NCI-H1436 treated with DMSO at 0.1 percent for 48 hours (cell line): ENCODE measurements around the gene UBE3A.
"Not testable (repeated sequence)": the region's sequence is repeated elsewhere in the genome, so short reads cannot be mapped to it uniquely, and the experiment has no call there.

Experiments used
- DNase-seq: peaks from one replicate; lab custom pipeline; 2025; lab: John Stamatoyannopoulos, UW

UBE3A gene

DNA sequence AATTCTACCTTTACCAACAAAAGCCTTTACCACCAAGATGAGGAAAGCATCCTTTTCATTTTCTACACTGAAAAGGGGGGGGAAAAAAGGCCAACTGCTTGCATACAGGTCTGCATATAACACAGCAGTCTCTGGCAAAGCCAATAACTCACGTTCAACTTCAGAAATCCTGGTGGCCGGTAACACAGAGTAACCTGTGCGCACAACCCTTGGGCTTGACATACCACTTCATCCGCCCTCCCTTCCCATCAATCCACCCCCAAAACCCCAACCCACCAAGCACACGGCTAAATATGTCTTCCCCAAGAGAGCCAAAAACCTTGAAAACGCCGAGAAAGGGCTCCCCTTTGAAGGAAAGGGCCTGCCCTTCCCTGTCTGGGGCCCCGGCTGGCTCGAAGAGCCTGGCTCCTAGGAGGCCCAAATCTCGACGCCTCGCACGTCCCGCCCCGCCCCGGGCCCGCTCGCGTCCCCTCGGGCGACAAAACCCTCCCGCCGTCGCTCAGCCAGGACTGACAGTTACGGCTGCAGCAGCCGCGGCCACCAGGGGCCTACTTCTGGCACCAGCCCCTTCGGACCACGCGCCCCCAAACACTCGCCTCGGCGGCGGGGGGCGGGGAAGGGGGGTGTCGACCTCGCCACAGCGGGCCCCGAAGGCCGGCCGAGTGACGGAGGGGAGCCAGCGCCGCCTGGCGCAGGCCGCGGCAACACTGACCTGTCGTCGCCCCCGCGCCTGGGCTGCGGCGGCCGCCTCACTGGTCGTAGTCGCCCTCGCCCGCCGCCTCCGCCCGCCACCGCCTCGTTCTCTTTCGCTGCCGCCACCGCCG is 835 bp downstream of the UBE3A start:
- DNase-seq = no peak

DNA sequence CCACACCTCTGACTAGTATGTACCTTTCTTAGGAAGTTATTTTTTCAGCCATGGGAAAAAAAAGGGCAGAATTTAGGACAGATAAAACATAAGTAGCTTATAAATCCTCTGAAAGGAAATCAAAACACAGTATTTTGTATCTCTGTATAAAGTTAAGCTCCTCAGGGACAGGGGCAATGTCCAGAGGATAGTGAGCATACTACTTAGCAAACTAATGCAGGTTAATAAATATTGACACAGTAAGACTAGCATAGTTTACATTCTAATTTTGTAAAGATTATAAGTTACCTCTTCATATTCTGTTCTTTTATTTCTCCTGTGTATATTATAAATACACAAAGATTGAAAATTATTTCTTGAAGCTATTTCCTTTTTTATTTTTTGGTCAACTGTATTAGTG is 2.1 kb downstream of the UBE3A start:
- DNase-seq = no peak

- DNase-seq = no peak
Measured at GRCh38 chr15:25435474-25436243, 3.2 kb downstream of the UBE3A start.

DNA sequence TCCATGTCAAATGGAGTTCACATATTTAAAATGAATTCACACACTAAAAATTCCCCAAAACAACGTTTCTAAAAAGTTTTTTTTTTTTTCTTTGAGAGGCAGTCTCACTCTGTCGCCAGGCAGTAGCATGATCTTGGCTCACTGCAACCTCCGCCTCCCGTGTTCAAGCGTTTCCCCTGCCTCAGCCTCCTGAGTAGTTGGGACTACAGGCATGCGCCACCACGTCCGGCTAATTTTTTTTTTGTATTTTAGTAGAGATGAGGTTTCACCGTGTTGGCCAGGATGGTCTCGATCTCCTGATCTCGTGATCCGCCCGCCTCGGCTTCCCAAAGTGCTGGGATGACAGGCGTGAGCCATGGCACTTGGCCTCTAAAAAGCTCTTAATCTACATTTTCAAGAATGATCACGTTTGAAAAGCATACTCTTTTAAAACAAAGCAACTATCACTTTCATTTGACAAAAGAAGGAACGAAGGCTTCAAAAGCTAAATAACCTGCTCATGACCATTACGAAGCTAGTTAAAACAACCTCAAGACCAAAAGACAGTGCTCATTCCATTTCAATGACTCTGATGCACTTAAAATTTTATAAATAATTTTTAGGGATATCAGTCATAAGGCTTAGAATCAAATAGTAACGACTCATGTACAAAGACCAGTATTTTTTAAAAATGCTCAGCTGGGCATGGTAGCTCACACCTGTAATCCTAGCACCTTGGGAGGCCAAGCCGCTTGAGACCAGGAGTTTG is 5.5 kb downstream of the UBE3A start:
- no peak for DNase-seq

DNA sequence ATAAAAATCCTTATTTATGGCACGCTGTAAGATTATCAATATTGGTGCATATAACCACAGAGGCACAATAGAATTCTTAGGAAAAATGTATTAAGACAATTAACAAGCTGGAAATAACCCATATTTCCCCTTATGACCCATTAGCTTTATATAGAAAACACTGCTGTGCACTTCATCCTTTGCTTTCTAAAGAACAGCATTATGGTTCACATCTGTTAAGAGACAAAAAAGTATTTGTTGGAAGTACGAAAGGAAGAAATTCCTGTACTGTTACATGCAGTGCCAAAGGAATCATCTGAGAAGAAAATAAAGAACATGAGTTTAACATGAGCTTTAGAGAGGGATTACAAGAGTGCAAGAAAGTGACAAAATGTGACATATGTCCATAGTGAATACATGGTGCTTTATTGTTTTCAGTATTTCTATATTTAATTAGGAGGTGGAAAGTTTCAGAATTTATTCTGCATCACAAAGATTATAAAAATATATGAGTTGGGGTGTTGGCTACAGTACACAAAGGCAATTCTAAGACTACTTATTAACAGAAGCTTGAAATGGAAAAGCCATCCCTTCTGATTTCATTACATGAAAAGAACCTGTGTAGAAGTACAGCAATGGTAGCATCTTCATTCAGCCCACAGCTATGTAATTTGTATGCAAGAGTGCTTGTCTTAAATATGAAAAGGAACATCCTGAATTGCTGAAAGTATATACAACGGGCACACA is 6.8 kb downstream of the UBE3A start:
- no peak for DNase-seq

DNA sequence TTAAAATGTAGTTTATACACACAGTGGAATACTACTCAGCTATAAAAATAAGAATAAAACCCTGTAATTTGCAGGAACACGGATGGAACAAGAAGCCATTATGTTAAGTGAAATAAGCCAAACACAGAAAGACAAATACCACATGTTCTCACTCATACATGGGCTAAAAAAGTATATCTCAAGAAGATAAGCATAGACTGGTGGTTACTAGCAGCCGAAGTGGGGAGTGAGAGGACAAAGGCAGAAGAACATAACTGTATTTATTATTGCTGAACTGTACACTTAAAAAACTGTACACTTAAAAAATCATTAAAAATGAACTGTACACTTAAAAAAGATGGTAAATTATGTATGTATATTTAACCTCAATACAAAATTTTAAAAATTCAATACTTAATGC is 11.0 kb downstream of the UBE3A start:
- DNase-seq = no peak

- DNase-seq = no peak
Measured at GRCh38 chr15:25426896-25427610, 11.8 kb downstream of the UBE3A start.

GRCh38 chr15:25424073-25424472 is 14.8 kb downstream of the UBE3A start:
- no peak for DNase-seq

- no peak for DNase-seq
Measured at GRCh38 chr15:25422021-25422420, 16.8 kb downstream of the UBE3A start.

DNA sequence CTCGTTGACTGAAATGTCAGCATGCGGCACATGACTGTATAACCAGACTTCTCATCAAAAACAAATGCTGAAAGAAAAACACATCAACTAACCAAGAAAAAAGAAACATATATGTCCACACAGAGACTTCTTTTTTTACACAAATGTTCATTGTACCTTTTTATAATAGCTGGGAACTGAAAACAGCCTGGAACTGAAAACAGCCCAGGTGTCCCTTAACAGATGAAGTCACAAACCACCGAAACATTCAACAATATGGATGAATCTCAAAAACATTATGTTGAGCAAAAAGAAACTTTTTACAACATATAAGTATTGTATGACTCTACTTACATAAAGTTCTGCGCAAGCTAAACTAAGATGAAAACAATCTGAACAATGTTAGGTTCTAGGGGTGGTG is 20.6 kb downstream of the UBE3A start:
- DNase-seq = no peak

DNA sequence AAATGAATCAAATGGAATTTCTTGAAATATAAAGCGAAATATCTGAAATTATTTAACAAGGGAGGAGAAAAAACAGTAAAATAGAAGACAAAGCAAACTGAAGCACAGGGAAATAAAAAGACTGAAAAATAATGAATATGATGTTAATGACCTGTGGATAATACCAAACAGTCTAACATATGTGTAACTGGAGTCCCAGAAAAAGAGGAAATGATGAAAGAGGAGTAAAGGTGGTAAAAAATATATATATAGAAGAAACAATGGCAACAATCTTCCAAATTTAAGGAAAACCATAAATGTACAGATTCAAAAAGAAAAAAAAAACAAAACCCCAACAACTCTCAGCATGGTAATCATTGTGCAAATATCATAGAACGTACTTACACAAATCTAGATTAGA is 21.2 kb downstream of the UBE3A start:
- no peak for DNase-seq

GRCh38 chr15:25416693-25417092 is 22.1 kb downstream of the UBE3A start:
- DNase-seq = no peak

DNA sequence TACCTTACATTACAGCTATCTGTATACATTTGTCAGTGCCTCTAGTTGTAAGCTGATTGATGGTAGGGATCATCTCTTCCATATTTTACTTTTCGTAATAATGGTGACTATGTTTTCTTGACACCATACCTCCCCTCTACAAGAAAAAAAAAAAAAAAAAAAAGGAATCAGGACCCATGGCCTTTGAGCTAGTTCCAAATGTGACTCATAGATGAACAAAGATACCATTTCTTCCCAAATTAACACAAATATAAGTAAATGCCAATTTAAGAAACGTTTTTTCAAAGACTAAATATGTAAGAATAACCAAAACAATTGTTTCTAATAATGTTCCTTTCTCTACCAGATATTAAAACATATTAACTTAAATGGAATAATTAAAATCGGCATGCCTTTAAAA is 23.1 kb downstream of the UBE3A start:
- DNase-seq = no peak

GRCh38 chr15:25415217-25415616 is 23.6 kb downstream of the UBE3A start:
- DNase-seq = no peak

- DNase-seq = no peak
Measured at GRCh38 chr15:25410649-25411048, 28.2 kb downstream of the UBE3A start.

DNA sequence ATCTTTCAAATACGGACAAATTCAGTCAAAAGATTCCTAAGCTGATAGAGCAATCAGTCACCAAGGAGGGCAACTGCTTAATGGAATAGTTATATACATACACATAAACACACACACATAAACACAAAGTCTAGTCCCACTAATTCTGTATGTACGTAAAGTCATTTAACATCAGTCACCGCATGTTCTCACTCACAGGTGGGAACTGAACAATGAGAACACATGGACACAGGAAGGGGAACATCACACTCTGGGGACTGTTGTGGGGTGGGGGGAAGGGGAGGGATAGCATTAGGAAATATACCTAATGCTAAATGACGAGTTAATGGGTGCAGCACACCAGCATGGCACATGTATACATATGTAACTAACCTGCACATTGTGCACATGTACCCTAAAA is 29.1 kb downstream of the UBE3A start:
- not testable (repeated sequence) for DNase-seq

DNA sequence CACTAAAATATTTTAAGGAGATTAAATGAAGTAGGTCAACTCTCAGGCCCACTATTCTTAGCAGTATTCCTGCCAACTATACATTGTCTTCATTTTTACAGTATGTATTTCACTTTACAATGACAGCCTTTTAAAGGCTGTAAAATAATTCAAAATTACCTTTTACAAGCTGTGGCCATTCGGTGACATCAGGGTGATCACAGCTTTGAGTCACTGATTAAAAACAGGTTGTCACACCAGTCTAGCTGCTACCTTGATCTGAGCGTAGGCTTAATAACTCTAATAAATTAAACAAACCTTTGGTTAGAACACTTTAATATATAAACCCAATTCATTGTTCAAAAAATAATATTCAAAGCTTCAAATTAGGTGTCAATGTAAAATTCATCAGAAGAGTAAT is 29.9 kb downstream of the UBE3A start:
- no peak for DNase-seq

DNA sequence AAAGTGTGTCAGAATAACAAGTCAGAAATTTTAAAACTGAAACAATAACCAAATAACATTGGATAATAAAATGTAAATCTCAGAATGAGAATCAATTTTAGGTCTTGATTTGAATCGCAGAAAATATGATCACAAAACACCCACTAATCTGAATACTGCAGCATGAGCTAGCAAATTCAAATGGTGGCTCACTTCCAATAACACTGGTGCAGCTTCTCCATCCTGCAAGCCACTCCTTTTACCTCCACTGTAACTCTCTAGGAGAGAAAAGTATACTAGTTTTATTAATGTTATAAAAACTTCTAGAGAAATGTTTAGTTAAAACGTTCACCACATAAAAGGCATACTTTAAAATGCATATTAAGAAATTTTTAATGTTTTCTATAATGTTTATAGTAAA is 30.4 kb downstream of the UBE3A start:
- DNase-seq = no peak

- DNase-seq = no peak
Measured at GRCh38 chr15:25407950-25408349, 30.9 kb downstream of the UBE3A start.

- no peak for DNase-seq
Measured at GRCh38 chr15:25406846-25407245, 32.0 kb downstream of the UBE3A start.

DNA sequence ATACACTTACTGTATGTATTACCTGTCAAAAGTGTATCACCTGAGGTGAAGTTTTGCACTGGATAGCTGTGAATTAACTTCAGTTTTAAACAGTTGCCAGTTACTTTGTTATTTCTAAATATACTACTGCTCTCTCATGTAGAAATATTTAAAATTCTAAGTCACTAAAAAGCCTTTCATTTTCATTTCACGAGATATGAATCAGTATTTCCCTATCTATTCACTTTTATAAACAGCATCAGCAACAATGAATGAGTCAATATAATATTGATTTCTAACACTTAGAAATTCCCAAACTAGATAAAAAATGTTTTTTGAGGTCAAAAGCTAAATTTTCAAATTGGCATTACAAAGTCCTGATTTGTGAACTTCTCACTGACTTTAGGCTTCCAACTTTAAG is 32.6 kb downstream of the UBE3A start:
- no peak for DNase-seq
